Esophagus squamous epithelium (tissue), 5 donors: ENCODE data around the gene SIDT1. TPM values are rescaled to one million over a fixed set of nuclear protein-coding genes. Genes with fewer than 3 reads are reported as not detected.
A peak's percentile ranks its signal among the peaks of the same experiment; 100 is the strongest.

Experiments used
- DNase-seq: peaks from one replicate; lab custom pipeline; 2025; lab: John Stamatoyannopoulos, UW
- H3K27ac ChIP-seq, 4 donors: fragments of 200-600 bp; sonication (generic); one replicate each; pipeline ENCODE4 v1.5.1; 2016 to 2019; ENCODE audit warnings: mild to moderate bottlenecking in 1 of 4
- H3K27me3 ChIP-seq, 4 donors: fragments of 200-600 bp; sonication (generic); 1 replicate in 3 of 4; 2 replicates in 1 of 4; pipeline versions ENCODE4 v1.5.1 to v1.6.0; 2017 to 2021; ENCODE audit warnings: antibody characterized with exemption in 1 of 4
- H3K36me3 ChIP-seq, 3 donors: fragments of 200-600 bp; sonication (generic); one replicate each; pipeline ENCODE4 v1.5.1; 2016 to 2019
- H3K4me1 ChIP-seq, 3 donors: fragments of 200-600 bp; sonication (generic); one replicate each; pipeline ENCODE4 v1.5.1; 2017 to 2019
- H3K4me3 ChIP-seq, 4 donors: fragments of 200-600 bp; sonication (generic); 1 replicate in 3 of 4; 2 replicates in 1 of 4; pipeline ENCODE4 v1.5.1; 2016 to 2019; ENCODE audit warnings: mild to moderate bottlenecking in 2 of 4, moderate library complexity in 1 of 4
- H3K9me3 ChIP-seq, 3 donors: fragments of 200-600 bp; sonication (generic); one replicate each; pipeline ENCODE4 v1.5.1; 2016 to 2019
- POLR2A ChIP-seq, 4 donors: fragments of 450-650 bp; IDR thresholded peaks; one replicate each; pipeline ENCODE4 v1.6.1; 2017; ENCODE audit warnings: antibody characterized with exemption in 4 of 4, mild to moderate bottlenecking in 4 of 4, moderate library complexity in 3 of 4
- WGBS, 2 donors: methylation state at CpG; one replicate each; pipeline ENCODE4 v1.1.5; 2018; 5-methylcytosine and 5-hydroxymethylcytosine counted together
- intact Hi-C: fragments of 100-400 bp; cut with DNase I; formaldehyde crosslinking; loops from one replicate; pipeline ENCODE4 v1.15.0; 2022
- total RNA-seq, 4 donors: library from RNA; depleted of rRNA; stranded (reverse); fragments of >200 nt; gene quantifications; one replicate each; pipeline ENCODE4 v1.1.0, GENCODE V29; 2016
- TF ChIP-seq, protein P1 (sequence below), 6 experiments: fragments of 450-650 bp in 4 of 6; fragments of 200-600 bp in 2 of 6; sonication (generic) in 2 of 6; IDR thresholded peaks; one replicate each; pipeline ENCODE4 v1.5.1; 2016 to 2019; ENCODE audit warnings: antibody characterized with exemption in 6 of 6, mild to moderate bottlenecking in 4 of 6, moderate library complexity in 4 of 6
- donor health status: DM: yes; HTN: yes; CAD: no.

Gene SIDT1
- total RNA-seq, 4 donors from 2014 or later = 3.8 to 4.4 (median 4.3) TPM

DNA sequence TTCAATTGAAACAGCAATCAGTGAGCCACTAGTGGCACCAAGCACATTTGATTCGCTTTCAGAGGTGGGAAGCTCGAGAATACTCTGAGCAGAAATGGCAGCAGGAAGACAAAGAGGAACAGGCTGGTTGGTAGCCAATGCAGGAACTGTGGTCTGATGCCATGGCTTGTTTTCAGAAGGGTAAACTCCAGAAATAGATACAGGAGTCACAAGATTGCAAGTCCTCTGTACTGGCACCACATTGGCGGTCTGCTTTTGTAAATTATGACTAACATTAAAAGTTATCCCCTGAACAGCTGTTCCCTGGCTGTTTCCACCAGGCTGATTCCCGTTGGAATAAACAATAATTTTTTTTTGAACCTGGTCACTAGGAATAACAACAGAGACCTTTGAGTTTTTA is 128.5 kb downstream of the SIDT1 start:
- Histone ChIP-seq H3K36me3 (peaks cover 0 to 95% (median 4%) of the 10 kb centered on the region in 3 donors), H3K27me3 (no peaks in the 10 kb centered on the region), H3K4me3 (no peak overlapping the region), H3K4me1 (no peaks in the 10 kb centered on the region), H3K27ac (peak overlapping the region in 2 of 4 donors; percentile 2 to 30), H3K9me3 (no peaks in the 10 kb centered on the region)
- intact Hi-C loops = no loop called here
- TF ChIP-seq, protein P1, sequence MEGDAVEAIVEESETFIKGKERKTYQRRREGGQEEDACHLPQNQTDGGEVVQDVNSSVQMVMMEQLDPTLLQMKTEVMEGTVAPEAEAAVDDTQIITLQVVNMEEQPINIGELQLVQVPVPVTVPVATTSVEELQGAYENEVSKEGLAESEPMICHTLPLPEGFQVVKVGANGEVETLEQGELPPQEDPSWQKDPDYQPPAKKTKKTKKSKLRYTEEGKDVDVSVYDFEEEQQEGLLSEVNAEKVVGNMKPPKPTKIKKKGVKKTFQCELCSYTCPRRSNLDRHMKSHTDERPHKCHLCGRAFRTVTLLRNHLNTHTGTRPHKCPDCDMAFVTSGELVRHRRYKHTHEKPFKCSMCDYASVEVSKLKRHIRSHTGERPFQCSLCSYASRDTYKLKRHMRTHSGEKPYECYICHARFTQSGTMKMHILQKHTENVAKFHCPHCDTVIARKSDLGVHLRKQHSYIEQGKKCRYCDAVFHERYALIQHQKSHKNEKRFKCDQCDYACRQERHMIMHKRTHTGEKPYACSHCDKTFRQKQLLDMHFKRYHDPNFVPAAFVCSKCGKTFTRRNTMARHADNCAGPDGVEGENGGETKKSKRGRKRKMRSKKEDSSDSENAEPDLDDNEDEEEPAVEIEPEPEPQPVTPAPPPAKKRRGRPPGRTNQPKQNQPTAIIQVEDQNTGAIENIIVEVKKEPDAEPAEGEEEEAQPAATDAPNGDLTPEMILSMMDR (IDR thresholded peaks at IDR 0.05) = no peak
- no peak for TF ChIP-seq POLR2A (IDR thresholded peaks at IDR 0.05)
- no peak for DNase-seq
- 67 to 80% methylated on average over 4 of the region's 4 CpGs for WGBS, 2 donors

- no peak overlapping the region for H3K27ac ChIP-seq
Measured at GRCh38 chr3:113662824-113663223, 130.5 kb downstream of the SIDT1 start.

GRCh38 chr3:113663324-113663750 is 131.0 kb downstream of the SIDT1 start:
- no peak for TF ChIP-seq POLR2A (IDR thresholded peaks at IDR 0.05)
- TF ChIP-seq, protein P1 (IDR thresholded peaks at IDR 0.05) = no peak
- no peaks in the 10 kb centered on the region for H3K4me1 ChIP-seq
- H3K4me3 ChIP-seq = no peak overlapping the region
- 94 to 100% methylated on average over 3 of the region's 3 CpGs for WGBS, 2 donors
- no peak for DNase-seq
- no peaks in the 10 kb centered on the region for H3K27me3 ChIP-seq
- peaks cover 0 to 76% (median 4%) of the 10 kb centered on the region in 3 donors for H3K36me3 ChIP-seq
- H3K9me3 ChIP-seq = no peaks in the 10 kb centered on the region
- intact Hi-C loops = no loop called here
- H3K27ac ChIP-seq = no peak overlapping the region

More at GRCh38 chr3:113662824-113663223, 130.5 kb downstream of the SIDT1 start:
- Histone ChIP-seq H3K4me3 (no peak overlapping the region), H3K27me3 (no peaks in the 10 kb centered on the region), H3K4me1 (no peaks in the 10 kb centered on the region), H3K9me3 (no peaks in the 10 kb centered on the region), H3K36me3 (peaks cover 0 to 80% (median 4%) of the 10 kb centered on the region in 3 donors)
- intact Hi-C loops = no loop called here
- TF ChIP-seq, protein P1 (IDR thresholded peaks at IDR 0.05) = no peak
- no peak for TF ChIP-seq POLR2A (IDR thresholded peaks at IDR 0.05)
- 69 to 87% methylated on average over 1 of the region's 1 CpG for WGBS, 2 donors
- DNase-seq = no peak

DNA sequence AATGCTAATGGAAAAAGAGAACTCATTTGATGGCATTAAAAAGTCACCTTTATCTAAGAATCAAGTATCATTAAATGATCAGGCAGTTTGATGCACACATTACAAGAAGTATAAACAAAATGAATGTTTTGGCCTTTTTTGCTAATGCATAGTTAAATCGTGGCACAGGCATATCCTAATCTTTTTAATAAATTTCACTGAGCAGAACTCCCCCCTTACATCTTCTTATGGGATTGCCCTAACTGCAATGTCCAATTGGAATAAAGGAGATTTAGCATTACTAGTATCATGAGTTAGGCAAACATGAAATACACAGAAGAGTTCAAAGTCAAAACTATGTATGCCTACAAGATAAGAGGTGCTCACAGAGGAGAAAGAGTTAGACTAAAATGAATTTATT is 131.4 kb downstream of the SIDT1 start:
- no peak for DNase-seq
- TF ChIP-seq, protein P1 (IDR thresholded peaks at IDR 0.05) = no peak
- no peak for TF ChIP-seq POLR2A (IDR thresholded peaks at IDR 0.05)
- H3K27ac ChIP-seq = no peak overlapping the region
- no peak overlapping the region for H3K4me3 ChIP-seq
- intact Hi-C loops = no loop called here
- H3K27me3 ChIP-seq = no peaks in the 10 kb centered on the region
- H3K4me1 ChIP-seq = no peaks in the 10 kb centered on the region
- 70 to 73% methylated on average over 1 of the region's 1 CpG for WGBS, 2 donors
- H3K9me3 ChIP-seq = no peaks in the 10 kb centered on the region
- peaks cover 0 to 72% (median 4%) of the 10 kb centered on the region in 3 donors for H3K36me3 ChIP-seq

DNA sequence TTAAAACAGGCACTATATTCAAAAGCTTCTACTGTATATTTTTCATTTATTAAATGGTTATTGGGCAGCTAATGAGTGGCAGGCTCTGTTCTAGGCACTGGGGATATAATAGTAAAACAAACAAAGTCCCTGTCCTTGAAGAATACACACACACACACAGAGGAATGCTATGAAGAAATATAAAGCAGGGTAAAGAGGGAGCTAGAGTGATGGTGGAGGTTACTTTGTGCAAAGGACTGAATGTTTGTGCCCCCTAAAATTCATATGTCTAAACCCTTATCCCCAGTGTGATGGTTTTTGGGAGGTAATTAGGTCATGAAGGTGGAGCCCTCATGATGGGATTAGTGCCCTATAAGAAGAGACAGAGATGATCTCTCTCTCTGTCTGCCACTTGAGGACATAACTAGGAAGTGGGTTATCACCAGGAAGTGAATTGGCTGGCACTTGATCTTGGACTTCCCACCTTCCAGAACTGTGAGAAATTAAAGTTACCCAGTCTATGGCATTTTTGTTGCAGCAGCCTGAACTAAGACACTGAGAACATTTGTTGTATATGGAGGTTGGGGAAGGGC is 132.3 kb downstream of the SIDT1 start:
- no peak for DNase-seq
- H3K4me1 ChIP-seq = no peaks in the 10 kb centered on the region
- TF ChIP-seq, protein P1 (IDR thresholded peaks at IDR 0.05) = no peak
- TF ChIP-seq POLR2A (IDR thresholded peaks at IDR 0.05) = no peak
- peaks cover 0 to 66% (median 4%) of the 10 kb centered on the region in 3 donors for H3K36me3 ChIP-seq
- no peaks in the 10 kb centered on the region for H3K9me3 ChIP-seq
- no peaks in the 10 kb centered on the region for H3K27me3 ChIP-seq
- intact Hi-C loops = no loop called here
- H3K27ac ChIP-seq = no peak overlapping the region
- no peak overlapping the region for H3K4me3 ChIP-seq
